ENCODE measurements around the gene SRGAP1. TPM values are rescaled to one million over a fixed set of nuclear protein-coding genes. Genes with fewer than 3 reads are reported as not detected.
"Not testable (repeated sequence)": the region's sequence is repeated elsewhere in the genome, so short reads cannot be mapped to it uniquely, and the experiment has no call there.

Gene SRGAP1
- total and polyA plus RNA-seq, 8 donors: 0.70 to 37.9 (median 9.8) TPM

- Histone ChIP-seq H3K27ac (no peak overlapping the region), H3K4me1 (no peaks in the 10 kb centered on the region), H3K36me3 (no peaks in the 10 kb centered on the region), H3K4me3 (no peak overlapping the region), H3K9me3 (no peaks in the 10 kb centered on the region), H3K27me3 (no peaks in the 10 kb centered on the region)
- no peak for DNase-seq
- 66 to 78% (median 72%) methylated on average over 5 of the region's 5 CpGs for WGBS, 5 donors
- TF ChIP-seq POLR2AphosphoS5 (IDR thresholded peaks at IDR 0.05) (no peak), CTCF (IDR thresholded peaks at IDR 0.05) (no peak), EP300 (IDR thresholded peaks at IDR 0.05) (no peak), POLR2A (IDR thresholded peaks at IDR 0.05) (no peak)
- intact Hi-C loops (cut with DNase I; ENCODE audit: low total_unique reads): no loop called here
These were observed 172.0 kb downstream of the SRGAP1 start for GRCh38 chr12:64016521-64016920.

GRCh38 chr12:64018116-64018515 lies 173.6 kb downstream of the SRGAP1 start:
- DNase-seq; intact Hi-C loops (cut with DNase I; ENCODE audit: low total_unique reads); H3K27me3 ChIP-seq; H3K9me3 ChIP-seq; H3K36me3 ChIP-seq; H3K4me1 ChIP-seq; H3K4me3 ChIP-seq; H3K27ac ChIP-seq: not testable (repeated sequence)
- WGBS, 5 donors: 77 to 94% (median 91%) methylated on average over 8 of the region's 8 CpGs

GRCh38 chr12:64018524-64018923 lies 174.0 kb downstream of the SRGAP1 start:
- intact Hi-C loops (cut with DNase I; ENCODE audit: low total_unique reads): no loop called here
- Histone ChIP-seq H3K9me3 (no peaks in the 10 kb centered on the region), H3K4me1 (no peaks in the 10 kb centered on the region), H3K4me3 (no peak overlapping the region), H3K27ac (no peak overlapping the region), H3K27me3 (no peaks in the 10 kb centered on the region), H3K36me3 (no peaks in the 10 kb centered on the region)
- TF ChIP-seq CTCF (IDR thresholded peaks at IDR 0.05) (no peak), POLR2AphosphoS5 (IDR thresholded peaks at IDR 0.05) (no peak), POLR2A (IDR thresholded peaks at IDR 0.05) (no peak), EP300 (IDR thresholded peaks at IDR 0.05) (no peak)
- DNase-seq: no peak

GRCh38 chr12:64019101-64019500 lies 174.6 kb downstream of the SRGAP1 start:
- Histone ChIP-seq H3K36me3 (no peaks in the 10 kb centered on the region), H3K4me3 (no peak overlapping the region), H3K9me3 (no peaks in the 10 kb centered on the region), H3K27me3 (no peaks in the 10 kb centered on the region), H3K27ac (no peak overlapping the region), H3K4me1 (no peaks in the 10 kb centered on the region)
- TF ChIP-seq CTCF (IDR thresholded peaks at IDR 0.05) (no peak), EP300 (IDR thresholded peaks at IDR 0.05) (no peak), POLR2AphosphoS5 (IDR thresholded peaks at IDR 0.05) (no peak), POLR2A (IDR thresholded peaks at IDR 0.05) (no peak)
- no peak for DNase-seq
- intact Hi-C loops (cut with DNase I; ENCODE audit: low total_unique reads): no loop called here
- WGBS, 5 donors: 69 to 91% (median 80%) methylated on average over 2 of the region's 2 CpGs

- WGBS, 5 donors: 71 to 100% (median 84%) methylated on average over 1 of the region's 1 CpG
- no peak overlapping the region for H3K27ac ChIP-seq
- no peaks in the 10 kb centered on the region for H3K36me3 ChIP-seq
- no peak for DNase-seq
- intact Hi-C loops (cut with DNase I; ENCODE audit: low total_unique reads): no loop called here
- no peak overlapping the region for H3K4me3 ChIP-seq
- no peaks in the 10 kb centered on the region for H3K9me3 ChIP-seq
- H3K27me3 ChIP-seq: no peaks in the 10 kb centered on the region
- no peaks in the 10 kb centered on the region for H3K4me1 ChIP-seq
- TF ChIP-seq POLR2A (IDR thresholded peaks at IDR 0.05) (no peak), EP300 (IDR thresholded peaks at IDR 0.05) (no peak), POLR2AphosphoS5 (IDR thresholded peaks at IDR 0.05) (no peak), CTCF (IDR thresholded peaks at IDR 0.05) (no peak)
These were observed 175.2 kb downstream of the SRGAP1 start for GRCh38 chr12:64019654-64020053.

All from stomach (tissue), 9 donors.